HepG2 (cell line): ENCODE data around the gene PBX4. TPM values are rescaled to one million over a fixed set of nuclear protein-coding genes. Genes with fewer than 3 reads are reported as not detected.
A peak's percentile ranks its signal among the peaks of the same experiment; 100 is the strongest.

Experiments used
- ATAC-seq: fragments of 200-7000 bp; cut with Tn5 transposase; 3 replicates; pipeline ENCODE4 v1.9.1; 2020; ENCODE audit warnings: mild to moderate bottlenecking, moderate library complexity
- BruUV-seq: library from RNA; stranded (reverse); fragments of 400-500 nt; replicated peaks from 2 replicates; lab custom pipeline; 2021; lab: Mats Ljungman, UMichigan
- CTCF ChIA-PET: fragments of 300-600 bp; formaldehyde crosslinking; extraction: SDS; loops from one replicate; lab custom pipeline; 2021; ENCODE audit warnings: low total read pairs, inconsistent platforms, low intra/inter-chr PET ratio; lab: Yijun Ruan, JAX
- POLR2A ChIA-PET: fragments of 350-600 bp; sonication (Branson Sonifier 250); formaldehyde crosslinking; loops from one replicate; lab custom pipeline; 2020; ENCODE audit warnings: antibody characterized with exemption, inconsistent platforms; lab: Yijun Ruan, JAX
- DNase-seq: peaks from one replicate; pipeline ENCODE4 v3.0.0-alpha.2; 2015; ENCODE audit warnings: low spot score
- FAIRE-seq: peaks from 3 replicates; lab custom pipeline; 2011; peaks lifted over from hg19 to GRCh38; lab: Jason Lieb, UNC
- H2AFZ ChIP-seq: one replicate; pipeline ENCODE4 v1.6.1; 2011; ENCODE audit warnings: low read length, inconsistent platforms
- H3K27ac ChIP-seq: fragments of 300-600 bp; 3 replicates; pipeline ENCODE4 v1.8.0; 2011; ENCODE audit warnings: mixed run types, mild to moderate bottlenecking, mixed read lengths, low read length, inconsistent platforms; ENCODE audit not compliant: insufficient read depth; ENCODE audit errors: extremely low read length
- H3K27me3 ChIP-seq, 2 experiments: fragments of 200-600 bp in 1 of 2; 2 replicates in 1 of 2; 3 replicates in 1 of 2; pipeline versions ENCODE4 v1.6.0 to v1.8.0; 2011; ENCODE audit warnings: low read length in 2 of 2, mild to moderate bottlenecking in 2 of 2, moderate library complexity in 2 of 2, inconsistent platforms in 1 of 2; ENCODE audit not compliant: insufficient read depth in 2 of 2, control insufficient read depth in 1 of 2
- H3K36me3 ChIP-seq, 2 experiments: fragments of 200-600 bp in 1 of 2; replicated peaks in 1 of 2; 2 replicates in 1 of 2; 3 replicates in 1 of 2; pipeline versions ENCODE4 v1.5.1 to v1.8.0; 2011; ENCODE audit warnings: low read length in 2 of 2, inconsistent platforms in 1 of 2; ENCODE audit not compliant: insufficient read depth in 2 of 2, control insufficient read depth in 1 of 2
- H3K4me1 ChIP-seq: 2 replicates; pipeline ENCODE4 v1.5.1; 2012; ENCODE audit warnings: low read length, inconsistent platforms; ENCODE audit not compliant: insufficient read depth
- H3K4me2 ChIP-seq: 2 replicates; pipeline ENCODE4 v1.6.0; 2011; ENCODE audit warnings: low read depth, low read length, inconsistent platforms
- H3K4me3 ChIP-seq, 3 experiments: fragments of 200-600 bp in 1 of 3; sonication (generic), shearing (Covaris generic) in 1 of 3; replicated peaks in 1 of 3; 2 replicates each; pipeline ENCODE4 v1.5.1; 2011 to 2016; ENCODE audit warnings: low read length in 3 of 3, inconsistent platforms in 2 of 3, low read depth in 2 of 3, mild to moderate bottlenecking in 2 of 3, control low read depth in 1 of 3, mixed read lengths in 1 of 3; ENCODE audit not compliant: insufficient read depth in 1 of 3
- H3K79me2 ChIP-seq: one replicate; pipeline ENCODE4 v1.6.1; 2011; ENCODE audit warnings: low read length, inconsistent platforms; ENCODE audit not compliant: insufficient read depth
- H3K9ac ChIP-seq: 2 replicates; pipeline ENCODE4 v1.6.0; 2011; ENCODE audit warnings: mild to moderate bottlenecking, low read depth, low read length, inconsistent platforms; ENCODE audit not compliant: insufficient read depth
- H3K9me3 ChIP-seq: 2 replicates; pipeline ENCODE4 v1.5.1; 2012; ENCODE audit warnings: mild to moderate bottlenecking, low read length
- H4K20me1 ChIP-seq: 2 replicates; pipeline ENCODE4 v1.6.0; 2011; ENCODE audit warnings: inconsistent platforms, mild to moderate bottlenecking, low read length, moderate library complexity; ENCODE audit not compliant: insufficient read depth
- FOSL2 ChIP-seq: sonication (generic); formaldehyde crosslinking; IDR thresholded peaks from 2 replicates; pipeline ENCODE4 v1.4.0; 2020; ENCODE audit warnings: missing genetic modification reagents
- MIER3 ChIP-seq: IDR thresholded peaks from 2 replicates; pipeline ENCODE4 v1.6.1; 2016; ENCODE audit warnings: missing compliant biosample characterization, borderline replicate concordance
- NR2F1 ChIP-seq, 2 experiments: fragments of 450-650 bp in 1 of 2; formaldehyde crosslinking in 1 of 2; IDR thresholded peaks; 2 replicates each; pipeline versions ENCODE4 v1.5.0 to v1.6.1; 2016 to 2020; ENCODE audit warnings: mild to moderate bottlenecking in 1 of 2, missing compliant biosample characterization in 1 of 2, missing genetic modification reagents in 1 of 2, moderate library complexity in 1 of 2
- ZBTB7A ChIP-seq: sonication (generic); formaldehyde crosslinking; IDR thresholded peaks from 2 replicates; pipeline ENCODE4 v1.8.0; 2022; ENCODE audit warnings: mild to moderate bottlenecking, missing genetic modification reagents
- ZC3H13 ChIP-seq: sonication (generic); formaldehyde crosslinking; IDR thresholded peaks from 2 replicates; pipeline ENCODE4 v1.8.1; 2023; ENCODE audit warnings: mild to moderate bottlenecking, missing genetic modification reagents, moderate library complexity
- ZNF337 ChIP-seq: sonication (generic); formaldehyde crosslinking; IDR thresholded peaks from 2 replicates; pipeline ENCODE4 v1.5.1; 2020; ENCODE audit warnings: missing genetic modification reagents, low read depth, mild to moderate bottlenecking, borderline replicate concordance
- WGBS: methylation state at CpG from one replicate; pipeline ENCODE4 v1.1.6; 2017; ENCODE audit warnings: low lambda C conversion rate; 5-methylcytosine and 5-hydroxymethylcytosine counted together
- in situ Hi-C: cut with HindIII; loops from 2 replicates; pipeline ENCODE4 v1.10.0; 2017; ENCODE audit warnings: low pct_unique_long_range_greater_than_20kb; ENCODE audit not compliant: extremely low pct_ligation_motif_present
- intact Hi-C: fragments of 100-400 bp; cut with micrococcal nuclease; formaldehyde crosslinking; loops from one replicate; pipeline ENCODE4 v1.10.0; 2022; ENCODE audit not compliant: unreplicated experiment
- polyA plus RNA-seq, 8 experiments: library from polyadenylated mRNA; depleted of rRNA in 3 of 8; stranded (reverse) in 7 of 8; unstranded in 1 of 8; fragments of >200 nt; fragmentation: Illumina TruSeq in 4 of 8; extraction: Trizol in 4 of 8; gene quantifications; 2 replicates each; pipeline versions ENCODE4 v1.2.1 to v1.2.3, GENCODE V29; 2011 to 2016; ENCODE audit warnings: low read depth in 4 of 8, missing spikeins in 1 of 8, mixed read lengths in 1 of 8; ENCODE audit not compliant: insufficient read depth in 1 of 8
- total RNA-seq, 5 experiments: library from RNA; depleted of rRNA; stranded (reverse); fragments of >200 nt; fragmentation: Illumina TruSeq; extraction: Trizol; gene quantifications; 2 replicates each; pipeline ENCODE4 v1.2.3, GENCODE V29; 2016; ENCODE audit warnings: low read depth in 1 of 5
- TF ChIP-seq, protein P1 (sequence below): sonication (generic); formaldehyde crosslinking; IDR thresholded peaks from 2 replicates; pipeline ENCODE4 v1.9.0; 2022; ENCODE audit warnings: missing genetic modification reagents, mild to moderate bottlenecking, borderline replicate concordance
- TF ChIP-seq, protein P2 (sequence below): sonication (generic); formaldehyde crosslinking; IDR thresholded peaks from 2 replicates; pipeline ENCODE4 v1.5.0; 2020; ENCODE audit warnings: mild to moderate bottlenecking, missing genetic modification reagents
- TF ChIP-seq, protein P3 (sequence below): sonication (generic); formaldehyde crosslinking; IDR thresholded peaks from 2 replicates; pipeline ENCODE4 v1.8.1; 2022; ENCODE audit warnings: mild to moderate bottlenecking, missing genetic modification reagents

PBX4 gene
- total and polyA plus RNA-seq, 2 of the 13 experiments (the other 11 are each of a cell fraction or from before 2014, with no cell fraction given), result not detected

- 0 out of 4 replicates have a peak, but pooled peaks of 1 of the 2 experiments have one; percentile 25 for TF ChIP-seq NR2F1 (CRISPR knock-in tag; IDR thresholded peaks at IDR 0.05)
- TF ChIP-seq FOSL2 (CRISPR knock-in tag), result 0 out of 2 replicates have a peak, but pooled peaks have one; percentile 11
Measured at GRCh38 chr19:19566306-19566705, 52.2 kb downstream of the PBX4 start (continued).

DNA sequence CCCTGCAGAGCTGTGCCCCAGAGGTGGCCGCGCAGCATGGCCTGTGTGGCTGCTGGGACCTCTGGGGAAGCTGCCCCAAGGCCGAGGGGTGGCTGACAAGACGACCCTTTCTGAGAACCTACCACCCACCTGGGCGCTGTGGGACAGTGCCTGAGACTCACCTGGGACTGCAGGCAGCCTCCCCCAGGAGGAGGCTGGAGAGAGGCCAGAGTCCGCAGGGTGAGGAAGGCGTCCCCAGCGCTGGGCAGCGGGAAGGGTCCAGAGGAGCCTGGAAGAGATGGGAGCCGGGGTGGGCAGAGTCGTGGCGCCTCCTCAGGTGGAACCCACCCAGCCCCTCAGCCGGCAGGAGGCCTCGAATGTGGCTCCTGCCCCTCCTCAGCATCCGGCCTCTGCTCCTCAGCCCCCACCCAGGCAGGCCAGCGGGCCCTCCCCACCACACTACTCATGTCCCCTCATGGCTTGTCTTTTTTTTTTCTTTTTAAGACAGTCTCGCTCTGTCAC, 55.1 kb downstream of the PBX4 start:
- H3K27ac ChIP-seq, result no peak overlapping the region
- POLR2A ChIA-PET, result no interaction called here
- no peak overlapping the region for H3K9ac ChIP-seq
- in situ Hi-C loops, result loop anchor here (25.0 kb wide), 1 partner anchor 999 kb away; the partner anchor contains the start of gene ZNF737
- CTCF ChIA-PET, result interaction anchor here (0.7 kb wide), 1 partner anchor 81 kb away, joined by 3 read pairs; no protein-coding TSS in a partner anchor
- BruUV-seq, result no TSS peak
- no peaks in the 10 kb centered on the region for H3K79me2 ChIP-seq
- TF ChIP-seq ZC3H13 (CRISPR knock-in tag), result no peak
- TF ChIP-seq, protein P1, sequence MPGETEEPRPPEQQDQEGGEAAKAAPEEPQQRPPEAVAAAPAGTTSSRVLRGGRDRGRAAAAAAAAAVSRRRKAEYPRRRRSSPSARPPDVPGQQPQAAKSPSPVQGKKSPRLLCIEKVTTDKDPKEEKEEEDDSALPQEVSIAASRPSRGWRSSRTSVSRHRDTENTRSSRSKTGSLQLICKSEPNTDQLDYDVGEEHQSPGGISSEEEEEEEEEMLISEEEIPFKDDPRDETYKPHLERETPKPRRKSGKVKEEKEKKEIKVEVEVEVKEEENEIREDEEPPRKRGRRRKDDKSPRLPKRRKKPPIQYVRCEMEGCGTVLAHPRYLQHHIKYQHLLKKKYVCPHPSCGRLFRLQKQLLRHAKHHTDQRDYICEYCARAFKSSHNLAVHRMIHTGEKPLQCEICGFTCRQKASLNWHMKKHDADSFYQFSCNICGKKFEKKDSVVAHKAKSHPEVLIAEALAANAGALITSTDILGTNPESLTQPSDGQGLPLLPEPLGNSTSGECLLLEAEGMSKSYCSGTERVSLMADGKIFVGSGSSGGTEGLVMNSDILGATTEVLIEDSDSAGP (CRISPR knock-in tag), result 0 out of 2 replicates have a peak, but pooled peaks have one; percentile 10
- TF ChIP-seq ZNF337 (CRISPR knock-in tag), result no peak
- TF ChIP-seq, protein P2, sequence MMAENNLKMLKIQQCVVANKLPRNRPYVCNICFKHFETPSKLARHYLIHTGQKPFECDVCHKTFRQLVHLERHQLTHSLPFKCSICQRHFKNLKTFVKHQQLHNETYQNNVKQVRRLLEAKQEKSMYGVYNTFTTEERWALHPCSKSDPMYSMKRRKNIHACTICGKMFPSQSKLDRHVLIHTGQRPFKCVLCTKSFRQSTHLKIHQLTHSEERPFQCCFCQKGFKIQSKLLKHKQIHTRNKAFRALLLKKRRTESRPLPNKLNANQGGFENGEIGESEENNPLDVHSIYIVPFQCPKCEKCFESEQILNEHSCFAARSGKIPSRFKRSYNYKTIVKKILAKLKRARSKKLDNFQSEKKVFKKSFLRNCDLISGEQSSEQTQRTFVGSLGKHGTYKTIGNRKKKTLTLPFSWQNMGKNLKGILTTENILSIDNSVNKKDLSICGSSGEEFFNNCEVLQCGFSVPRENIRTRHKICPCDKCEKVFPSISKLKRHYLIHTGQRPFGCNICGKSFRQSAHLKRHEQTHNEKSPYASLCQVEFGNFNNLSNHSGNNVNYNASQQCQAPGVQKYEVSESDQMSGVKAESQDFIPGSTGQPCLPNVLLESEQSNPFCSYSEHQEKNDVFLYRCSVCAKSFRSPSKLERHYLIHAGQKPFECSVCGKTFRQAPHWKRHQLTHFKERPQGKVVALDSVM (CRISPR knock-in tag), result peak; percentile 23; the same call in 1 of the 2 replicates
- TF ChIP-seq ZBTB7A (CRISPR knock-in tag), result no peak
- TF ChIP-seq, protein P3, sequence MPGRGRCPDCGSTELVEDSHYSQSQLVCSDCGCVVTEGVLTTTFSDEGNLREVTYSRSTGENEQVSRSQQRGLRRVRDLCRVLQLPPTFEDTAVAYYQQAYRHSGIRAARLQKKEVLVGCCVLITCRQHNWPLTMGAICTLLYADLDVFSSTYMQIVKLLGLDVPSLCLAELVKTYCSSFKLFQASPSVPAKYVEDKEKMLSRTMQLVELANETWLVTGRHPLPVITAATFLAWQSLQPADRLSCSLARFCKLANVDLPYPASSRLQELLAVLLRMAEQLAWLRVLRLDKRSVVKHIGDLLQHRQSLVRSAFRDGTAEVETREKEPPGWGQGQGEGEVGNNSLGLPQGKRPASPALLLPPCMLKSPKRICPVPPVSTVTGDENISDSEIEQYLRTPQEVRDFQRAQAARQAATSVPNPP (CRISPR knock-in tag), result no peak
- no peak for TF ChIP-seq MIER3 (CRISPR knock-in tag)
- TF ChIP-seq, all 625 proteins: peak for 2
- ATAC-seq (0 out of 3 replicates have a peak, but pooled peaks have one; percentile 8), DNase-seq (no peak), FAIRE-seq (no peak)
- Histone ChIP-seq H4K20me1 (no peaks in the 10 kb centered on the region), H3K4me3 (peak overlapping the region in 1 of 3 experiments; percentile 14; a peak in 1 of 6 replicates), H3K36me3 (no peaks in the 10 kb centered on the region), H3K9me3 (no peaks in the 10 kb centered on the region), H3K4me1 (peaks cover 24% of the 10 kb centered on the region), H3K4me2 (peak overlapping the region; percentile 55), H2AFZ (no peak overlapping the region), H3K27me3 (peaks cover 4 to 8% of the 10 kb centered on the region in 2 experiments; a peak in 3 of 5 replicates)
- intact Hi-C loops, result no loop called here
- 36% methylated on average over 6 of the region's 17 CpGs for WGBS
